HG03108 (cell line): Measurements from ENCODE around the gene STPG4.

ENCODE experiments used
- ATAC-seq: cut with Tn5 transposase; IDR thresholded peaks from one replicate; pipeline ENCODE4 v1.9.1; 2021; ENCODE audit warnings: moderate library complexity; ENCODE audit not compliant: unreplicated experiment

Gene STPG4

GRCh38 chr2:47092465-47092864, 62.6 kb downstream of the STPG4 start:
- no peak for ATAC-seq

DNA sequence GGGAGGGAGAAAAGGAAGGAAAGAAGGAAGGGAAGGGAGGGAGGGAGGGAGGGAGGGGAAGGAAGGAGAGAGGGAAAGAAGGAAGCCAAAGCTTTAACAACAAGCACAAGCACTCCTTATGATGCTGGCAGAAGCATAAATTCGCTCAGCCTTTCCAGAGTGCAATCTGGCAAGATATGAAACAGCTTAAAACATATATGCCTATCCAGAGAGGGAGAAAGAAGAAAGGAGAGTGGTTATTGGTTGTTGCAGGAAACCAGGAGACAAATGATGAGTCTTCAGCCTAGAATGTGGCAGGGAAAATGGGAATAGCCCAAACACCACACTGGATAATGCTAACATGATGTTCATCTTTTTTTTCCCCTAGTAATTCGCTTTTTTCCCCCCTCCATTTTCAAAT, 64.0 kb downstream of the STPG4 start:
- ATAC-seq = no peak

- ATAC-seq = no peak
Measured at GRCh38 chr2:47089083-47089464, 66.0 kb downstream of the STPG4 start.

- no peak for ATAC-seq
Measured at GRCh38 chr2:47088371-47089082, 66.6 kb downstream of the STPG4 start.

DNA sequence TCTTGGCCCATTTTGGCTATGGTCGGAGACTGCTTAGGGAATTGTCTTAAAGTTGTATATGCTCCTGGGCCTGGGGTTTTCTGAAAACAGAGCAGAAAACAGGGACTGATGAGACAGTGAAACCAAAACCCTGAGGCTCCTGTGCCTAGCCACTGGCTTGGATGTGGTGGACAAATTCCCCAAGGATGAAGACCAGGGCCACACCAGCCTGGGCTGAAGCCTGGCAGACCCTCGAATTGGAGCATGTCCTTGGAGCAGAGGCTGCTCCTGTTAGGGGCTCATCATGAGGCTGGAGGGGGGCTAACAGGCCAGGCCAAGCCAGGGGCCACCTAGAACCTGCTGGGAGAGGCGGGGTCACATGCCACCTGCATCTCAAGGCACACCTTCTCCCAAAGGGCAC, 68.1 kb downstream of the STPG4 start:
- no peak for ATAC-seq

GRCh38 chr2:47086571-47086970, 68.5 kb downstream of the STPG4 start:
- no peak for ATAC-seq

DNA sequence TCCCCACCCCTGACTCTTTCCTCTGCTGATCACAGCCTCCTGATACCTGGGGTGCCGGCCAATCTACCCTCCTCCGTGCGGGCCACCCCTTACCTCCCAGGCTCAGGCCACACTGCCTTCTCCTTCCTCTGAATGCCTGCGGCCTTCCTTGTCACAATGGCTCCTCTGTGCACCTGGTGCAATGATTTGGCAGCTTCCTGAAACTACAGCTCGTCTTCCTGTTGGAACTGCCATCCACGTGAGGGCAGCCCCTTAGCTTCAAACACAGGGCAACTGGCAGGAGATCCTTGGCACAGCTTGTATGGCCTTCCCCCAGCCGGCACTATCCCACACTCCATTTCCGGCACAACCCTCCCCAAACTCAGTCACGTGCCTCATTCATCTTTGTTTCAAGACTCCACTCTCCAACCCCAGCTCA, 69.0 kb downstream of the STPG4 start:
- no peak for ATAC-seq

DNA sequence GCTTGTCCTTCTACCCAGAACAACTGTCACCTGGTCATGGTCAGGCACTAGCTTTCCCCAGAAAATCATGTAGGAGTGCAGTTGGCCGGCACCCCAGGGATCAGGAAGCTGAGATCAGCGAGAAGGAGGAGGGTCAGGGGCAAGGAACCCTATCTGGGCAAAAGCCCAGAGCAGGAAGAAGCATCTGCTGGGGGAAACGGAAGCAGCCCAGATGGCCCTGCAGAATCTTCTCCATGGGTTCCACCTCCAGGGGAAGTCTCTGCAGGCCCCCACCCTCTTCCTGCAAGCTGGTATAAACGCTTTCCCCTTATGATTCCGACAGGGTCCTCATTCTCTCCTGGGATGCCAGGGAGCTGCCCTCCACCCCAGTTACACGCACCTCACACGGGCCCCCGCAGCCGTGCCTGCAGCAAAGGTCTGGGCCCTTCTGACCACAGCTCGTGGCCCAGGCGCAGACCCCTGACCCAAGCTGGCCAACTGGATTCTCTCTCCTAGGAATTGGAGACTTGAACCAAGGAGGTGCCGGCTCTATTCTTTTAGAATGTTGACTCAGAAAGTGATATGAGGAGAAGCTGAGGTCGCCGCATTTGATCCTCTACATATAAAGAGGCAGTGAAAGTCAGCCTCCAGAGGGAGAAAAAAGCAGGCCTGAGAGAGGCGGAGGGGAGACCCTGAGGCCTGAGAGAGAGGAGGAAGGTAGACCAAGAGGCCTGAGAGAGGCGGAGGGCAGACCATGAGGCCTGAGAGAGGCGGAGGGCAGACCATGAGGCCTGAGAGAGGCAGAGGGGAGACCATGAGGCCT, 71.0 kb downstream of the STPG4 start:
- no peak for ATAC-seq

GRCh38 chr2:47083485-47083884, 71.6 kb downstream of the STPG4 start:
- no peak for ATAC-seq

GRCh38 chr2:47083005-47083404, 72.1 kb downstream of the STPG4 start:
- ATAC-seq = no peak

- ATAC-seq = no peak
Measured at GRCh38 chr2:47080888-47081301, 74.2 kb downstream of the STPG4 start.

DNA sequence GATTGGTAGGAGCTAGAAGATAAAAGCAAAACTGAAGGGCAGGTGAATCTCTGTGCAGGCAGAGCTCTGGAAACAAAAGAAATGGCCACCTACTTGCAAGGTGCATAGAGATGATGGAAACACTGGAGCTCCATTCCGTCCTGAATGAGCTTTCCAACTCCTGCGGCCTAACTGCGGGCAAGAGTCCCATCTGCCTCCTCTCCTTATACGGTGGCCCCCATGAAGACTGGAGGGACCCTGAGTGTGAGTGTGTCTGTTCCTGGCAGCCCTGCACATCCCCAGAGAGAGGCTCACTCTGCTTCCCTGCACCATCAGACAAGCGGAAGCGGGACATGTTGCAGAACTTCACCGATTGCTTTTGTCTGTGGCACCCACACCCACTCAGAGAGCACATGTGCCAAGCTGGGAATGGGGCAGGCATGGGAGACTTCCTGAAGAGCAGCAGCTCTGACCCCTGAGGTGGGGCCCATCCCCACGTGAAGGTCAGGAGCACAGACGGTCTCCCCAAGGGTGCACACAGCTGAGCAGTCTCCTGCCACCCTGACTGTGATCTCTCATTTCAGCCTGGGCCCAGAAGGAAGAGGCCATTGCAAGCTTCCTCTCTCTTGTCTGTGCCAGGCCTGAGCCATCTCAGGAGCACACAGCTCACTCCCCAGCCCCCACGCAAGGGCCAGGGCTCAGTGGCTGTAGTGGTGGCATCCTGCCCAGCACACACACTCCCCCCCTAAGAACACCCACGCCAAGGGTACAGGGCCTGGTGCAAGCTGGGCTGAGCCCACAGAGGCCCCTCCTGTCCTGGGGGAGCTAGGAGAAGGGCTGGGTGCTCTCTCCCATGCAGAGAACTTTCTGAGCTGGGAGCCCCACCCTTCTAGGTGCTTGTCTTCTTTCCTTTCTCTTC, 75.3 kb downstream of the STPG4 start:
- no peak for ATAC-seq

DNA sequence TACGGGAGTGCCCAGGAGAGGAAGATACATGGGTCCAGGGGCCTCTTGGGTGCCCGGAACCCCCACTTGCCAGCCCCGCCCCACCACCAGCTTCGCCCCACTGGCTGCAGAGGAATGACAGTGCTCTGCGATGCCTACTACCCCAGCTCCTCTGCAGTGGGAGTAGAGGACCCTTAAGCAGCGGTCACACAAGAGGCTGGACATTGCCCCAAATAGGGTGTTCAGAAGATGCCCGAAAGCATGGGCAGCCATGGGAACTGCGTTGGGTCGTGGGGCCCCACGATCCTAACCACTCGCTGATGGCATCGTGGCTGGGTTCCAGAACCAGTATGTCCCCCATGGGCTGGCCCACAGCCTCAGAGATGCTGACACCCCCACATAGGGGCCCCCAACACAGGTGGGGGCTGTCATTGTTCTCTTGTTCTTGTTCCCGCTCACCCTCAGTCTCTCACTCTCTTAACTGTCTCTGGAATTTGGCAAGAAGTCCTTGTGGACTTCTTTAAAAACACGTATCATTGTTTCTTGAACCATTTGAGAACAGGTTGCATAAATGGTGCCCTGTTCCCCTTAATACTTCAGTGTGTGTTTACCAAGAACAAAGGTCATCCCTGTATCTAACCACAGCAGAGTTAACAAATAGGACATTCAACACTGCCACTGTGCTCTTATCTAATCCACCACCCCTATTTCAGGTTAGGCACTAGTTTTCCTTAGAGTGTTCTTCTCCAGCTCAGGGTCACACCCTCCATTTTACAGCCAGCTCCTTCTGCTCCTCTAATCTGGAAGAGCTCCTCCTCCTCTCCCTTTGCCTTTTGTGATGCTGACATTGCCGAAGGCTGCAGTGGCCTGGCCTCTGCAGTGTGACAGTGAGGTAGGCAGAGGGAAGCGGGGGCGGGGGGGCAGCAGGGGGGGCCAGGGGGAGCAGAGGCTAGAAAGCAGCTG, 76.3 kb downstream of the STPG4 start:
- no peak for ATAC-seq

DNA sequence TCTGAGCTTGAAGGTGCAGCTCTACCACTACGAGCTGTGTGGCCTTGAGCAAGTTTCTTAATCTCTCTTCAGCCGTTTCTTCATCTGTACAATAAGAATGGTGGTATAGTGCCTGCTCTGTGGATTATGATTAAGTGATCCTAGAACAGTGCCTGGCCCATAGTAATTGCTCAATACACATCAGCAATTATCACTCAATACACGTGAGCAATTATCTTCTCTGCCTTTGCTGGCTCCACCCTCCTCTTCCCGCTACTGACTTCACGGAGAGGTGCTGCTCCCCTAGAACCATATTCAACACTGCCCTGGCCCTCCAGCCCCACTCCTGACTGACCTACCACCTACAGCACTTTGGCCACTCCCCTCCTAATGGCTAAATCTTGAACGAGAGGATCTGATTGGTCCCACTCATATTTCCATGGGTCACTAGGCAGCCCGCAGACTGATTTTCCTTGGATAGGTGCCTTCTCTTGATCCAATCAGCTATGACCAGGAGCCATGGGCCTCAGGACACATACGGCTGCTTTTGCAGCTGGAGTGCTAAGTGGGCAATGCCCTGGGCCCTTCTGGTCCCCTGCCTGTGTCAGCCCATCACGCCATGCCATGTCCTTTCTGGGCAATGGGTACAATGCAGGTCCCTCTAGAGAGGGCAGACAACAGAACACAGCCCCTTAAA, 77.5 kb downstream of the STPG4 start:
- ATAC-seq = no peak

DNA sequence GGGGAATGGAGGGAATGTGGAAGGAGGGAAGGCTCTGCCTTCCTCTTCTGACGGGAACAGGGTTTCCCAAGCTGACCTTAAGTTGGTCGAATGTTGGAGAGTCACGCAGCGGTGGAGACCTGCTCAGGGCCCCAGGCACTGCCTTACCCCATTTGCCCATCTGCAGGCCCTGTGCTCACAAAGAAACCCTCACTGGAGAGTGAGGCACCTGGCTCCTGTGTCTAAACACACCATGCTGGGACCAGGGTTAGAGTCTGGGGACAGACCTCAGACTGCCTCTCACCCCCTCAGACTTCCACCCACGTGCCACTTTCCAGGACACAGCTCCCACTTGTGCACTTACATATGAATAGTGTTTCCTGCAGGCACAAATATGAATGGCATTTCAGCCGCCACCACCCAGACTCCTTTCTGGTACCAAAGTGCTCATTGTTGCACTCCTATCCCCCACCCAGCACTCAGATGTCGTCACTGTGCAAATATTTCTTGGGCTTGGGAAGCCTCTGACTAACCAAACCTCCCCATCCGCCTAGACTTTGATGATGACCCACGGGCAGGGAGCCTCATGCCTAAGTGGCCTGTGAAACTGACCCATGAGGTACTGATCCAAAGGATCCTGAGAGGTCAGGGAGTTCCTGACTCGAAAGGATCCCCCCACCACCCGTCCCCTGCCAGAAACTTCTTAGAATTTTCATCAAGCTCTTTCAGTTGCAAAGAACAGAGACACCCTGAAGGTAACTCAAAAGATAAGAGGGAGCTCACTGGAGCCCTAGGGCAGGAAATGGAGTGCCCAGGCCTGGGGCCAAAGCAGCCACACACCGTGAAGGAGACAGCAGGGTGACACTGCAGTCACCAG, 78.3 kb downstream of the STPG4 start:
- ATAC-seq = no peak

DNA sequence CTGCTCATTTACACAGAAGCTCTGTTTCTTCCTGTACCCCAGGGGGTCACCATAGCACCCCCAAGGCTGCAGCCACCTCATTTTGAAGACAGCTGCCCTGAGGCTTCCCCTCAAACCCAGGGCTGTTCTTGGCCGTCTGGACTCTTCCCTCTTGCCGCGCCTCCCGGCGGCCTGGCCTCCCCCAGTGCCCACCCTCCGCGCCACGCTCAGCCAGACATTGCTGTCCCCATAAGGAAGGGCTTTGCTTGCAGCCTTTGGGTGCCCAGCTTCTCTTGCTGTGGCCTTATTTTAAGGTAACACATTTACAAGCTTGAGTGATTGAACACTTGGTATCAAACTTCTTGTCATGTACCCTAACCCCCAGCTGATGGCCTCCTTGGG, 79.0 kb downstream of the STPG4 start:
- ATAC-seq = no peak

DNA sequence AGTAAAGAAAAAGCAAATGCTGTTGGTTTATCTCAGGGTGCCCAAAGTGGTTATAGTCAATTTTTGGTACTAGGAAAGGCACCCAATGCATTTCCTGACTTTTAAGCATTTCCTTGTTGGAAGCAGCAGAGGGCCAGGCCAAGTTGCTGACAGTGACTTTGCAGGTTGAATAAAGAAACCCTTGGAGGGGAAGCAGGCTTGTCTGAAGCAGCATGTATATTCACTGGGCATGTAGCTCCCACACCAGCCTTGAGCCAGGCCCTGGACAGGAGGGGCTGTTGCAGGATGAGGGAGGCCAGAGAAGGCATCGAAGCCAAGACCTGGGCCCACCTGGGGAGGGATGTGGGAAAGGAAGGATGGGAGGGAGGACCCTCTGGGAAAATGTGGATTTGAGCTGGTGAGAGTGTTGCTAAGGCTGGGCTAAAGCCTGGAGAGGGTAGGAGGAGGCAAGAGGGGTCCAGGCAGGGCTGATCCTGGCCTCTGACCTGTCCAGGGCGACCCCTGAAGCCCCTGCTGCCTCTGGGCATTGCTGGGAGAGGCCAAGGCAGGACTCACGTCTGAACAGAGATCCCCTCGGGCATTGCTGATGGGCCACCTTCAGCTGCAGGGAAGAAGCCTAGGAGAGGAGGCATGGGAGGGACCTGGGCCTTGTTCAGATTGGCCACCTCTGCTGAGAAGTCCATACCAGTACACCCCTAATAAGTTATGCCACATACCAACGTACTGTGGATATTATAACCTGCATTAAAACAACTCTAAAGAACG, 79.6 kb downstream of the STPG4 start:
- ATAC-seq = no peak

DNA sequence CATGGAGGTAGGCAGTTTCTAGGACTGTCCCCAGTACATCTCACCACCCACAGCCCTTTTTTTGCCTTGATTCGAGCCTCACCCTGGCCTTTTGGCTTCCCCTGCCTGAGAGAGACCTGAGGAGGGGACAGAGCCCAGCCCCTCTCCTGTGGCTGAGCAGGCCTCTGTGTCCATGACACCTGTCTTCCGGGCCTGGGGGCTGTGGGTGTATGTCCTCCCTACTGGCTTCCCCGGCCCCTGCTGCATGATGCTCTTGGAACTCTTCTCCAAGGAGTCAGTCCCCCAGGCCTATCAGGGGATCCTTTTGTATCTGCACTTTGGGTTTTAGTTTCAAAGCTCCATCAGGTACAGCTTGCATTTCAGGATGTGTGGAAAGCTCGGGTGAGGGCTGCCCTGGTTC, 80.4 kb downstream of the STPG4 start:
- ATAC-seq = no peak
